ENCODE results near the gene TRUB2. TPM values are rescaled to one million over a fixed set of nuclear protein-coding genes. Genes with fewer than 3 reads are reported as not detected.

Gene TRUB2
- total RNA-seq, 4 donors from 2014 or later = 9.1 to 10.3 (median 9.9) TPM

DNA sequence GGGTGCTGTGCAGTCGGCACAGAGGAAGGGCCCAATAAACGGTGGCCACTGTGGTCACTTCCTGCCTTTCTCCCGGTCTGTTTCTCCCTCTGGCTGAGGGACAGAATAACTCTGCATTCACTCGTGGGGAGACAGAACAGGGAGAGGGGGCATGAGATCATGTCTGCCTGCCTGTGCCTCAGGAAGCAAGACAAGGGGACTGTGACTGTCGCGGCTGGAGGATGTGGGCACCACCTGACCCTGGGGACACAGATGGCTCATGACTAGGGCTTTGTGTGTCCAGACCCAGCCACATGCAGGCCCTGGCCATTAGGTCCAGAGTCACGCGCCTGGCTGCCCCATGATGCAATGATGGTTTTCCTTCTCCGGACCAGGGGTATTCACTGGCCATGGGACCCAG, 5.8 kb downstream of the TRUB2 start:
- DNase-seq (ENCODE audit: low spot score) (no peak), ATAC-seq (ENCODE audit: low FRiP score) (no peak)
- TF ChIP-seq, protein P1, sequence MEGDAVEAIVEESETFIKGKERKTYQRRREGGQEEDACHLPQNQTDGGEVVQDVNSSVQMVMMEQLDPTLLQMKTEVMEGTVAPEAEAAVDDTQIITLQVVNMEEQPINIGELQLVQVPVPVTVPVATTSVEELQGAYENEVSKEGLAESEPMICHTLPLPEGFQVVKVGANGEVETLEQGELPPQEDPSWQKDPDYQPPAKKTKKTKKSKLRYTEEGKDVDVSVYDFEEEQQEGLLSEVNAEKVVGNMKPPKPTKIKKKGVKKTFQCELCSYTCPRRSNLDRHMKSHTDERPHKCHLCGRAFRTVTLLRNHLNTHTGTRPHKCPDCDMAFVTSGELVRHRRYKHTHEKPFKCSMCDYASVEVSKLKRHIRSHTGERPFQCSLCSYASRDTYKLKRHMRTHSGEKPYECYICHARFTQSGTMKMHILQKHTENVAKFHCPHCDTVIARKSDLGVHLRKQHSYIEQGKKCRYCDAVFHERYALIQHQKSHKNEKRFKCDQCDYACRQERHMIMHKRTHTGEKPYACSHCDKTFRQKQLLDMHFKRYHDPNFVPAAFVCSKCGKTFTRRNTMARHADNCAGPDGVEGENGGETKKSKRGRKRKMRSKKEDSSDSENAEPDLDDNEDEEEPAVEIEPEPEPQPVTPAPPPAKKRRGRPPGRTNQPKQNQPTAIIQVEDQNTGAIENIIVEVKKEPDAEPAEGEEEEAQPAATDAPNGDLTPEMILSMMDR (IDR thresholded peaks at IDR 0.05) = no peak

DNA sequence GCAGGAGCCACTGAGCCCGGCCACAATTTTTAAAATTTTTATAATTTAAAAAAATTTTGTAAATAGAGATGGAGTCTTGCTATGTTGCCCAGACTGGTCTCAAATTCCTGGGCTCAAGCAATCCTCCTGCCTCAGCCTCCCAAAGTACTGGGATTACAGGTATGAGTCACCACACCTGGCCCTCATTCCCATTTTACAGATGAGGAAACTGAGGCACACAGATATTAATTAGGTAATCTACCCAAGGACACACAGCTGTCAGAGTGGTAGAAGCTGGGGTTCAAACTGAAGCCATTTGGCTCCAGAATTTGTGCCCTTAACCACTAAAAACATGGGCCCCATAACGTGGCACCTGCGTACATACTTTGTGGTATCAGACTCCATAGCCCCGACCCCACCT, 7.5 kb downstream of the TRUB2 start:
- ATAC-seq (ENCODE audit: low FRiP score) = no peak
- DNase-seq (ENCODE audit: low spot score) = no peak
- TF ChIP-seq, protein P1 (IDR thresholded peaks at IDR 0.05) = no peak

DNA sequence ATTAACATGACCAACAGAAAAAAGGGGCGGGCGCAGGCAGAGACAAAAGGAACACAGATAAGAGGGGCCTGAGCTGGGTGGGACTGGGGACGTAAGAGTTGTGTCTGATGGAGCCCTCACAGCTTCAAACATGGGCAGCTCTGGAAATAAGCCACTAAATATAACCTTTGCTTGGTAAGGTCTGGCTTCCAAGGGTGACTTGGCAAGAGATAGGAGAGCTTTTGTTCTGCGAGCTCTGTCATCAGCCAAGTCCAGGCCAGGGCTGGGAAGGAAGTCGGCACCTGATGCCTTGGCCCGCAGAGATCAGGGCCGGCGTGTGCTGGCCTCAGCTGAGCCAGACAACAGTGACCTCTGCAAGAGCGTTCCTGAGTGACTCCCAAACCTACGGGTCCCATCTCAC, 11.8 kb downstream of the TRUB2 start:
- no peak for DNase-seq (ENCODE audit: low spot score)
- ATAC-seq (ENCODE audit: low FRiP score) = no peak
- TF ChIP-seq, protein P1 (IDR thresholded peaks at IDR 0.05) = no peak

DNA sequence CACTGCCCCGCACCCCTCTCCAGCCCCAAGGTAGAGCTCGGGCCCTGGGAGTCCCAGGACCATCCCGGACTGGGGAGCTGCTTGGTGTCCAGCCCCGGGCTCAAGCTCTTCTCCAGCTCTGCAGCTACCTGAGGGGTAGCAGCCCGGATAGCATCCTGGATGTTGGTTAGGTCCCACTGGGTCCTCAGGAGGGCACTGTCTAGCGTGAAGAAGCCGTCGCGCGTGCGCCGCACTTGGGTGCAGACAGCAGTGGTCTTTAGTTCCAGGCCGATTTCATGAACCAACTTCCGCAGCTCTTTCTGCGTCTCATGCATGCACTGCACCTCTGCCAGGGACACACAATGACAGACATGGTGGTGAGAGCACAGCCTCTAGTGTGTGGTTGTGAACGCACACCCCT, 12.7 kb downstream of the TRUB2 start:
- no peak for ATAC-seq (ENCODE audit: low FRiP score)

DNA sequence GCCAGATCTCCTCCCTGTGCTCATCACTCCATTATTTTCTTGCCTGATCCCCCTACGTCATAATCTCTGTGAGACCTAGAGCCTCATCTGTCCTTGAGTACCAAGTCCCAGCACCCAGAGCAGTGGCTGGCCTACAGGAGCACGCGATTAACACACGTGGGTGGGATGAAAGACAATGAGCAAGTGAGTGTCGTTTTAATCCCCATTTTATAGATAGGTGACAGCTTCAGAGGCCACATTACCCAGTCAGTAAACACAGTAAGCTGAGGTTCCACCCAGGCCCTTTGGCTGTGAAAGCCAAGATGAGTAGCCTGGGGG, 17.3 kb downstream of the TRUB2 start:
- TF ChIP-seq, protein P1 (IDR thresholded peaks at IDR 0.05) = no peak
- DNase-seq (ENCODE audit: low spot score) (no peak), ATAC-seq (ENCODE audit: low FRiP score) (no peak)

More for the DNA sequence above, 12.7 kb downstream of the TRUB2 start:
- TF ChIP-seq, protein P1 (IDR thresholded peaks at IDR 0.05) = no peak
- no peak for DNase-seq (ENCODE audit: low spot score)

DNA sequence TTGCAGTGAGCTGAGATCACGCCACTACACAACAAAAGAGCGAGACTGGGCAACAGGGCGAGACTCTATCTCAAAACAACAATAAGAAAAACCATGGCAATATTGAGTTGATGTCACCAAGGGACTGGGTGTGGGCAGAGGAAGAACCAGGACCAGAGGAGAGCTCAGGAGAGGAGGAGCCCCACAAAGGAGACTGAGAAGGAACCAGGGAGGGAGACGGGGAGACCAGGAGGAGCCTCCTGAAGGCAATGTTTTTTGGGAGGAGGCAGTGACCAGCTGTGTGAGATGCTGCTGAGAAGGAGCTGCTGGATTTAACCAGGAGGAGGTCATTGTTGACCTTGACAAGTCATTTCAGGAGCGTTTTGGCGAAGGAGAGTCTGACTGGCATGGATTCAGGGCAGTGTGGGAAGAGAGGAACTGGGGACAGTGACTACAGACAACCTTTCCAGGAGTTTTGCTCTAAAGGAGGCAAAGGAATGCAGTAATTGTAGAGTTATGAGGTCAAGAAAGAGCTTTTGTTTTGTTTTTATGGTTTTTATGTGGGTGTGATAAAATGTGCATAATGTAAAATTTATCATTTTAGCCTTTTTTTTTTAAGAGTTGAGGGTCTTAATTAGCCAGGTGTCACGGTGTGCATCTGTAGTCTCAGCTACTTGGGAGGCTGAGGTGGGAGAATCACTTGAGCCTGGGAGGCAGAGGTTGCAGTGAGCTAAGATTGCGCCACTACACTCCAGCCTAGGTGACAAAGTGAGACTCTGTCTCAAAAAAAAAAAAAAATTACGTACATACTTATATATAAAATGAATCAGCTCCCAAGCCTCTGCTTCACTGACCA, 17.9 kb downstream of the TRUB2 start:
- DNase-seq (ENCODE audit: low spot score) (no peak), ATAC-seq (ENCODE audit: low FRiP score) (no peak)
- TF ChIP-seq, protein P1 (IDR thresholded peaks at IDR 0.05) = no peak

Data from omental fat pad (tissue), 4 donors.